GM19372 (cell line): ENCODE measurements around the gene EYS.
"Not testable (repeated sequence)": the region's sequence is repeated elsewhere in the genome, so short reads cannot be mapped to it uniquely, and the experiment has no call there.

Source experiments
- ATAC-seq: cut with Tn5 transposase; IDR thresholded peaks from one replicate; pipeline ENCODE4 v1.9.1; 2021; ENCODE audit warnings: mild to moderate bottlenecking, low read depth, moderate library complexity; ENCODE audit not compliant: unreplicated experiment

EYS gene

DNA sequence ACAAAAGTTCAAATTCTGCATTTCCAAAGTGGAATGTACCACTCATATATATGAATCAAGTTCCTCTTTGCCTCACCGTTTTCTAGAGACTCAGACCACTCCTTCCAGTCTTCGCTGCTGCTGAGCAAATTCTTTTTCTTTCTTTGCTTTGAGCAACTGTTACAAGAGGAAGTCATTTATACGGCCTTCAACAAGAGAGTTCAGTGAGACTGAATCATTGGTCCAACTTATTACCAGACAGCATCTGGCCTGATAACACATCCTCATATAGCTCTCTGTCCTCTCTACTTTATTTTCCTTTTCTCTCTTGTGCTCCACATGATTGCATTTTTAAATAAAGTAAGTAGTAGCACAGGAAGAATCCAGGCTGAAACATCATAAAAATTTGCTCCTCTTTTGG is 1418.7 kb downstream of the EYS start:
- no peak for ATAC-seq

DNA sequence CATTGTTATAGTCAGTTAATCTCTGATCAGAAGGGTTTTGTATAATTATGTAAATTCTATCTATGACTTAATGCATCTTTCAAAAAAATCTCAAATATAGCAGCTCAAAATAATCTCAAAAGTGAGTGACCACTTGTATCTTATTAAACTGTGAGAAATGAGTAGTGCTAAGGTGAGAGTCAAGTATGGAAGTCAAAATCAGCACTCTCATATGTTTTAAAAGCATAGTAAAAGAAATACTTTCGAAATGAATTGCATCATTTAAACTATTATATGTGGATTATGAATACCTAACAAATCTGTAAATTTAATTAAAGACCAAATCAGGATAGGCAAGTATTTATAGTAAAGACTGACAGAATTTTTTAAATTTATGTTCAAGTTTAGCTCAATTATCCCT is 1425.9 kb downstream of the EYS start:
- ATAC-seq, result no peak

DNA sequence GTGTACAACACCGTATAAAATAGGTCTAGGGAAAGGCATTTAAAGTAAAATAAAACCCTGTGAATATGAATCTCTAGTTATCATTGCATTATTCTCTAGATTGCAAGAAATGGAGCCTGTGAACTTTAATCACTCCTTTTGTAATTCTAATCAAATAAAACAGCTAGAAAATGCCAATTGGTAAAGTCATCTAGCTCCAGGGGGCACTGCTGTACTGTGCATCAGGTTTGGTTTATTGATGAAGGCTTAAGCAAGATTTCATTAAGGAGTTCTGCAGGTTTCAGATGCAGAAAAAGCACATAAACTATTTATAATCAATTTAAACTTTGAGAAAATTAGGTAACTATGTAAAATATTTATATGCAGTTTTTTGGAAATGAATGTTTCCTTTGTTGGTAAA is 1426.5 kb downstream of the EYS start:
- no peak for ATAC-seq

DNA sequence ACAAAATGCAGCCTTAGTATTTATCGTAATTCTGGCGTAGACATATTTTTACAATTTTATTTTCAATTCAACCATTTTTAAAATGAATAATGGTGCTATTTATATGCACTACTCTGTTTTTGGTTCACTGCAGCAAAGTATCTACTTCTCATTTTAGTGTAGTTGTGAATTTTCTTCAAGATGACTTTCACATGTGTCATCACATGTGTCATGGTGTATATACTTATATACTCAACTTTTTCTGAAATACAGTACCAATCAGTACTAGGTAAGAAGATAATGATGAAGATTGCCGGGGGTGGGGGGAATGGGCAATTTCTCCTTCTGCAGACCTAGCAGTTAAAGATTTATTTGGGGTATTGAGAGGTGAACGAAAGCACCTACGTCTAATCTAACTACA is 1436.9 kb downstream of the EYS start:
- ATAC-seq, result no peak

DNA sequence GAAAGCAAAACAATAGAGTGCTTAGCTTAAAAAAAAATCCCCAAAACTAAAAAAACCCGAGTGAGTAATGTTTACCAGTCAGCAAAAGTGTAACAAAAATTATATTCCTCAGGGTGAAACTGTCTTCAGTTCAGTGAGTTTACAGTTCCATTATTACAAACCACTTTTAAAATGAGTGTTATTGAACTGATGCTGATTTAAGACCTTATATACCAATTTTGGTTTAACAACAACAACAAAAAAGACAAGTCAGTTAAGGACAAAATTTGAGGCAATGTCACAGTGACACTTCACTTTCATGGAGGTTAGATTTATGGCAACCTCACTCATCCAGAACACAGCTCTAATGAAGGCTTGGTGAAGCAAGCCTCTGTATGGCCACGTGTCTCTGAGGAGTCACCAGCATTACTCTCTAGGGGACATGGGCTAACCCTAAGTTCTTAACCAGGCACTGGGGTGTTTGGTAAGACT is 1440.6 kb downstream of the EYS start:
- no peak for ATAC-seq

DNA sequence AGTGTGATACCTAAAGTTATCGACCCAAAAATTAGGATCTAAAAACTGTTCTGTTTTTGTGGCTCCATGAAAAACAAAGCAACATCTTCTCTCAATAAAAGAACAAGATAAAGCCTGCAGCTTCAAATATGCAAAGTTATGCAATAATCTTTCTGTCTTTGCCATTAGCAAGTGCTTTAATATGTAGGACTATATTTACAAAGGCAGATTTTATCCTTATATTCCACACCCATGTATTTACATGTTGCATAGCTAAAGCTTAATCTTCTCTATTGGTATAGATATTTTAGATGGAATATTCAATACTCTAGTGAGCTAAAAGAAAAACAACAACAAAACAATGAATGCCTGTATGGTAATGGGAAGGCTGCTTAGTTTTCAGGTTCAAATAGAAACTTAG is 1443.2 kb downstream of the EYS start:
- ATAC-seq, result no peak

DNA sequence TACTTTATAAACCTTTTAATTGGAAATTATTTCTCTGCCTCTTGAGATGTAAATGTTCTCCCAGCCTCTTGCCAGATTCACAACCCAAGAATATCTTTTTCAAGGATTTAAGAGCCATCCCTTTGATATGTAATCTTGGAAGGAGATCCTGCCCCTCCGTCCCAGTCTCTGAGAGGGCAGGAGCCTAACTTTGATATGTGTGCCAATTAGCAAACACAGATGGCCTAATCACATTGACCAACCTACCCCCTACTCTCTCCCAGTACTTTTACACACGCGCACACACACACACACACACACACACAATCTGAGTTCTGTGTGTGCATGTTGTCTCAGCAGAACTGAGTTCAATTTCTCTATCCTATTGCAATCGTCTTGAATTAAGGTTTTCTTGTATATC is 1447.7 kb downstream of the EYS start:
- no peak for ATAC-seq

DNA sequence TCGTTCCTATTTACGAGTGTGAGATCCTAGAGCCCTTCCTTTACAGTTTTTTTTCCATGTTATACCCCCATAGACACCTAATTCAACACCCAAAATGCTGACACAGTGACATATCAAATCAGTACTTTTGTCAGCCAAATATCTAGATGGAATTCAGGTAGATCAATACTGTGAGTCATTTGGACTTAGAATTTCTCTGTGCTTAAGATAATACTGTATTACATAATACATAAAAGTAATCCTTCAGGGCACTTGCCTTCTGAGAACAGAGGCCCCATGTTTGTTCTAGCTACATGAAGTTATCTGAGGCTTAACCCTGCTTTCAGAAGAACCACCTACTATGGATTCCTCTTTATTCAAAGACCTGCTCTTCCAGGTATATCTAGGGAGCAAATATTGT is 1448.3 kb downstream of the EYS start:
- ATAC-seq, result no peak

DNA sequence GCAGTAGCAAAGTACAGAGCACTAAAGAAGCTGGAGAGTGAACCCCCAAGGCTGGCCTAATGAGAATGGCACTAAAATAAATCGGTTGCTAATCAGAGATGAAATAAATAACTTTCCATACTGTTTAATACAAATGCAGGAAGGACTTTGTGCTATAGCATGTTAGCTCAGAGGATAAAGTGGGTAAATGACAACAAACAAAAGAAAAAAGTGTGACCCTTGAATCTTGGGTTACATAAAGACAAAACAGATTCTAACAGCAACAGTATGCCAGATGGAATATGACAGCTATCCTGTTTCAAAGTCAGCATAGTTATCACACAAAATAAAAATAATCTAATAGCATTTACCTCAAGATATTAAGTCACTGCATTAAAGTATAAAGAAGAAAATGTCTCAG is 1448.7 kb downstream of the EYS start:
- no peak for ATAC-seq

DNA sequence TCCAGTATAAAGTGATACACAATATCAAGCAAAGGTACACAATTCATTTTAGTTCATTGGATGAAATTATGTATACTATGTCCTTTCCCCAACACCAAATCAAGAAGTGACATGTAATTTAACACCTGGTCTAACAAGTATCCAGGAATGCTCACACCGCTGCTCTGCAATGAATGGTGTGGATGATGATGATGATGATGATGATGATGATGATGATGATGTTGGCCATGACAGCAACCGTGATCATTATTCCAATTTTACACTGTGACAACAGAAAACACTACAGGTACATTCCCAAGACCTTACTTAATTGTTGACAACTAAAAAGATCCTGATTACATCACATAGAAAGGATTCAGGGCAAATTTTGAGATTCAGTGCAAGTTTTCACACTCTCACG is 1449.4 kb downstream of the EYS start:
- no peak for ATAC-seq

DNA sequence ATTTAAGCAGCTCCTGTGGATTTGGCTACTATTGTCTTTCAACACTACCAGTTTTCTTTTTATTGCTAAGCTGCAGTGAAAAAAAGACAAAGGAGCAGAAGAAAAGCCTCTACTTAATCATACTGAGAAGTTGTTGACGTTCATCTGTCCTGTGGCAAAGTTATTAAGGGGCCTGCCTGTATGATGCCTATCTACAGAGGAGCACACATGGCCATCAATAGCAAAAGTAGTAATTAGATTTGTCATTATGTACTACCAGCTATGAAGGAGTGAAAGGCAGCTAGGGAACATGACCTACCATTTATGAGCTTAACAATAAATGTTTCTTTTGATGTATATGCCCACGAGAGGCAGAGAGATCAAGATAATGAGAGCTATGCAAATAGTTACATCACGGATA is 1450.5 kb downstream of the EYS start:
- no peak for ATAC-seq

DNA sequence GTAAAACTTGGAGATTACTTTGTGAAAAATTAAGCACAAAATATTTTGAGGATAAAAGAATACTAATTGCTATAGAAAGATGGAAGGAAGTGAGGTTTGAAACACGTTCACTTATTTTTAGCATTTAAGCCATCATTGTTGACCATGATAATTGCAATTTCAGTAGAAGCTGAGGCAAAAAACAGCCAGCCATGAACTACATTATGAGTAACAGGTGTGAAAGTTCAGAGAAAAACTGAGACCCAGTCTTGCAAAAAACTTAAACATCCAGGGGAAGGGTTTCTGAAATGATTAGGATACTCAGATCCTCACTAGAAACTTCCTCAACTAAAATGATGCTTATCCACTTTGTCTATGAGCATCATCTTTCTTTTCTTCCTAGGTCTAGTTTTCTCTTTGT is 1452.0 kb downstream of the EYS start:
- no peak for ATAC-seq

DNA sequence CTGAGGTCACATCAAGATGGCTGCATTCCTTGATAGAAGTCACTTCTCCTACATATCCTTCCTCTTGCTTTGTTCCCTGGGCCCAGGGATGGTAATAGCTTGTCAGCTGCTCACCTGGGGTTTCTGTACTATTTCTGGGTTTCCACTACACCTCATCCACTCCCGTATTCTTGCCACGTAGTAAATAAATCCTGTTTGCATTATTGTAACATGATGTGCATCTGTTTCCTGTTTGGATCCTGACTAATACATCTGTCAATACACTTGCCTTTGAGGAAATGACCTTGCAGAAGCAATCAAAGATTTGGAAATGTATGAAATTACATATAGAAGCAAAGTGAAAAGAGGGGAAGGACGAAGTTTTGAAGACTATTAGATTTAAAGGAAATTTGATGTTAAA is 1452.5 kb downstream of the EYS start:
- ATAC-seq, result no peak

DNA sequence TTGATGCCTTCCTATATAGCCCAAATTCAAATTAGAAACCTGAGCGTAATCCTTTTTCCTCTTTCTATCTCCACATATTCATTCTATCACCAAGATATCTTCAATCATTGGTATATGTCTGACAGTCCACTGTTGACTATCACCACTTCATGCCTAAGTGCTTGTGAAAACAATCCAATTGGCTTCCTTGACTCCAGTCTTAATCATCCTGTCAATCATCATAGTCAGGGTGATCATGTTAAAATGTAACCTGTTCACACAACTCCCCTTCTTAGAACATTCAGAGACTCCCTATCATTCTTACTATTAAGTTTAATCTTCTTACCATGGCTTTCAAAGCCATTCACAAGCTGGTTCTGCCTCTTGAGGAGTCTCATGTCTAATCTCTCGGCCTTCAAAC is 1454.8 kb downstream of the EYS start:
- ATAC-seq, result no peak

DNA sequence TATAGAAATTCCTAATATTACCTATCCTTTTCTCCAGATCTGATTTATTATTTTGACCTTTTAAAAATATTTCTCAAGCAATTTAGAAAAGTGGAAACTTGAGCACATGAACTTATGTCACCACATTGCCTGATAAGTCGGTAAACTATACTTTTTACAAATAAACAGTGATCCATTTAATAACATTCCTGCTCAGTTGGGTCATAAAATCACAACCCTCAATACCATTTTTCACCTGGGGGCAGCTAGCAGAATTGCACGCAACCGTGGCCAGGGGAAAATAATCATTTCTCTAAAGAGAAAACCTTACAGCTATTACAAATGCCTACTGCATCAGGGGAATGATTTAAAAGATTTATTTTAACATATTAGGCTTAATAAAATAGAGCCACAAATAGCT is 1456.9 kb downstream of the EYS start:
- ATAC-seq, result no peak

DNA sequence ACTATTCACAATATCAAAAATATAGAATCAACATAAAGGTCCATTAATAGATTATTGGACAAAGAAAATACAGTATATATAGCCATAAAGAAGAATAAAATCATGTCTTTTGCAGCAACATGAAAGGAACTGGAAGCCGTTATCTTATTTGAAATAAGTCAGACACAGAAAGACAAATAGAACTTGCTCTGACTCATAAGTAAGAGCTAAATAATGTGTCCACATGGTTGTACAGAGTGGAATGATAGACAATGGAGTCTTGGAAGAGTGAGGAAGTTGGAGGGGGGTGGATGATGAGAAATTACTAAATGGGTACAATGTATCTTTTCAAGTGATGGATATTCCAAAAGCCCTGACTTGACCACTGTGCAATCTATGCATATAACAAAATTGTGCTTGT is 1457.9 kb downstream of the EYS start:
- ATAC-seq, result no peak

DNA sequence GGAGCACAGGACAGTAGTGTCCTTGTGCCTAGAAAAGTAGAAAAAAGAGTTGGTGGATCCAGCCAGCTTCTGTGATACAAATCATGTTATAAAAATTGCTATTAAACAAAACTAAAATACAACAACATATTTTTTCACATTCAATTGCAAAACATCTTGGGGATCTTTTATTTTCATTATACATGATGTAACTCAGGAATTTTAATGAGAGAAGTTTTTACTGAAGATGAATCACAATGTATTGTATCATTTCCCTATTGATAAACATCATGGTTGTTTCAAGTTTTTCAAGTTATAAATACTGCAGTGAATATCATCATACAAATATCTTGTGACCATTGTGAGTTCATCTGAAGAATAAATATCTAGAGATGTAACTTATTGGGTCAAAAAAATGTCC is 1463.4 kb downstream of the EYS start:
- no peak for ATAC-seq

DNA sequence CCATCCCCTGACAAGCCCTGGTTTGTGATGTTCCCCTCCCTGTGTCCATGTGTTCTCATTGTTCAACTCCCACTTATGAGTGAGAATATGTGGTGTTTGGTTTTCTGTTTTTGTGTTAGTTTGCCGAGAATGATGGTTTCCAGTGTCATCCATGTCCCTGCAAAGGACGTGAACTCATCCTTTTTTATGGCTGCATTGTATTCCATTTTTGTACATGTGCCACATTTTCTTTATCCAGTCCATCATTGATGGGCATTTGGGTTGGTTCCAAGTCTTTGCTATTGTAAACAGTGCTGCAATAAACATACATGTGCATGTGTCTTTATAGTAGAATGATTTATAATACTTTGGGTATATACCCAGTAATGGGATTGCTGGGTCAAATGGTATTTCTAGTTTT is 1468.1 kb downstream of the EYS start:
- not testable (repeated sequence) for ATAC-seq

DNA sequence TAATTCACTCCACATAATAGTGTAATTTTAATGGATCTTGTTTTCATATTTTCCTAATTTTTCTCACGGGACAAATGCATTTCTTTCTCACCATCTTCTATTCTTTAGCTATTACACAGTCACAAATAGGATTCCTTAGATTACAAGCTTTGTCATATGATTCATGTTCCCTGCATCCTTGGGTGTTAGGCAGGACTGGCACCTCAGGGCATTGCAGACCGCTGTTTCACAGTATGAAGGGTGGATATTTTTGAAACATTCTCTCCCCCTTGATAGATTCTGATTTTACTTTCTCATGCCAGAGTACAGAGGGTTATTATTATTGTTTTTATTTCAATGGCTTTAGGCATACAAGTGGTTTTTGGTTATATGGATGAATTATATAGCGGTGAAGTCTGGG is 1469.0 kb downstream of the EYS start:
- ATAC-seq, result no peak

DNA sequence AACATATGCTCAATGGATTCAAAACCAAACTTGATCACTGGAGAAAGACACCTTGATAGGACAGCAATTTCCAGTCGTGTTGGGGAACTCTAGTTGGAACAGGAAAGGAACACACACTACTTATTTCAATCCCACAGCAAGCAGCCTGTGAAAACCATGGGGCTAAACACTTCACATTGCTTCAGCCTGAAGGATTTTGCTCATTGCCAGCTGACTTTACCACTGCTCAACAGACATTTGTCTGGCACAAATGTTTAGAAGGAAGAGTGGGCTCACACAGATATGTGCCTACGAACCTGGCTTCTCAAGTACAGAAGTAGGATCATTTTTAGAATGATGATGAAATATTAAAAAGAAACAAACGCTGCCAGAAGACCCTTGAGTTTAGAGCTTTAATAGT is 1473.3 kb downstream of the EYS start:
- no peak for ATAC-seq

DNA sequence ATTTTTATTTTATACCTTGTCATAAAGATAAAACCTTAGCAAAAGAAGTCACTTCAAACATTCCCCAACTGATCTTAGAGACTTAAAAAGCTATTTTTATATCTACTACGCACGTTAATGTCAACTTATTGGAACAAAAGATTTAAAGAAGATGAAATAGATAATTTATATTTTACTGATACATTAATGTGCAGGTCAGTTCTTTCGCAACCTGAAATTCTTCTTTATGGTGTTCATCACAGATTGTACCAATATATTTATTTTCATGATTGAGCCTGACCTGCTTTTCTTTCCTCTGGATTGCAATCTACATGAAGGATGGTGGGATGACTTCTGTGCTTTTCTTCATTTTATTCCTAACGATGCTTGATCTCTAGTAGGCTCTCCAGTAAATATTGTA is 1475.1 kb downstream of the EYS start:
- ATAC-seq, result no peak

DNA sequence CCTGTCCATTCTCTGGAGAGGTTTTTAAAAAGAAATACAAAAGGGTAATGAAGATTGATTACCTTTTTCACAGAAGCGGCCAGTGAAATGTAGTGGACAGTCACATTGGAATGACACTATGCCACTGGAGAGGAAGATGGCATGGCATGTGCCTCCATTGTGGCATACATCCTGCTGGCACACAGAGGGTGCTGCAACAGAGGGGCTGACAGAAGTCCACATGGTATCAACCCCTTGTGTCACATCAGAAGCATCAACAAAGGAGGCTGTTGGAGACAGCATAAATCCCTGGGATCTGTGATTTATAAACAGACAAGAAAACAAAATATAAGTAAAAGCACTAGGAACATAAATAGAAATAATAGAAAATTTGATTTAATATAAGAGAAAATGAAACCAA is 1476.5 kb downstream of the EYS start:
- ATAC-seq, result no peak

DNA sequence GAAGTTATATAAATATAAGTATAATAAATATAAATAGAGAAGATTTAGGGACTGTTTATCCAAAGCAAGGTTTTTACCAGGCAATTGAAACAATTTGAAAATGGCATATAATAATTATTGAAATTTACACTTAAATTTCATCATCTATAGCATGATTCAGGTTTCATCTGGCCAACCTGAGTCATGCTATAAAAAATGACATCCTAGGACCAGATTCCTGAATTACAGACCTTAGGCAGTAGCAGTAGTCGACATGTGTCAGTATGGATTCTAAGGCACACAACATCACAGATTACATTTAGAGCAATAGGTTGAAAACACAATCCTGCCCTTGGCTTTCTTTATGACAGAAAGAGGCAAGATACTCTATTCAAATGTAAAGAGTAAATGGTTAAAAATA is 1479.2 kb downstream of the EYS start:
- no peak for ATAC-seq

DNA sequence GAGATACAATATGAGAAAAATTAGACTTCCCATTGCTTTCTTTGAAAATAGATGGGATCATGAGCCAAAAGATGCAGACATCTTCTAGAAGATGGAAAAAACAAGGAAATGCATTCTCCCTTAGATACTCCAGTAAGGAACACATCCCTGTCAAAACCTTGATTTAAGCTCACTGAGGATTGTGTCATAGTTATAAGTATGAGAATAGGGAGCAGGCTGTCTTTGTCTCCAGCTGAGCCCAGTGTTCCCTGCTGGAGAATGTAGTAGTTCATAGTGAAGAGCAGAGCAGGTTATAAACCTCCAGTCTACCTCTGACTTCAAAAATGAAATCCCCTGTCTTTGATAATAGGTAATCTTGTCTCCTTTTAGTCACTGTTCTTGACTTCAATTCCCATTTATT is 1481.5 kb downstream of the EYS start:
- no peak for ATAC-seq
